GM12891 (cell line): Measurements from ENCODE around the gene TAF6L. TPM values are rescaled to one million over a fixed set of nuclear protein-coding genes. Genes with fewer than 3 reads are reported as not detected.

Experiments
- DNase-seq: peaks from one replicate; pipeline ENCODE4 v3.0.0; 2011; ENCODE audit warnings: low spot score; ENCODE audit not compliant: insufficient read length
- FAIRE-seq: peaks from 2 replicates; lab custom pipeline; 2011; peaks lifted over from hg19 to GRCh38; lab: Jason Lieb, UNC
- PAX5 ChIP-seq: IDR thresholded peaks from 2 replicates; pipeline ENCODE4 v1.6.1; 2011; ENCODE audit warnings: low read length, moderate library complexity, mild to moderate bottlenecking; ENCODE audit not compliant: insufficient read depth, severe bottlenecking
- POLR2A ChIP-seq: IDR thresholded peaks from 2 replicates; pipeline ENCODE4 v1.6.1; 2011; ENCODE audit warnings: low read depth, low read length, control low read depth
- POLR2AphosphoS5 ChIP-seq: IDR thresholded peaks from 2 replicates; pipeline ENCODE4 v1.6.1; 2011; ENCODE audit warnings: low read depth, low read length, control low read depth
- POU2F2 ChIP-seq: IDR thresholded peaks from 2 replicates; pipeline ENCODE4 v1.6.1; 2011; ENCODE audit warnings: low read depth, mild to moderate bottlenecking, control low read depth, low read length, moderate library complexity
- SPI1 ChIP-seq: IDR thresholded peaks from 2 replicates; pipeline ENCODE4 v1.6.1; 2011; ENCODE audit warnings: low read depth, low read length, control low read depth
- TAF1 ChIP-seq: IDR thresholded peaks from 2 replicates; pipeline ENCODE4 v1.6.1; 2011; ENCODE audit warnings: low read depth, low read length, control low read depth
- polyA plus RNA-seq: library from polyadenylated mRNA; unstranded; fragments of >200 nt; gene quantifications from one replicate; pipeline ENCODE4 v1.2.1, GENCODE V29; 2012; ENCODE audit warnings: low read depth, missing spikeins, inconsistent platforms; ENCODE audit not compliant: missing spikeins

TAF6L gene, protein sequence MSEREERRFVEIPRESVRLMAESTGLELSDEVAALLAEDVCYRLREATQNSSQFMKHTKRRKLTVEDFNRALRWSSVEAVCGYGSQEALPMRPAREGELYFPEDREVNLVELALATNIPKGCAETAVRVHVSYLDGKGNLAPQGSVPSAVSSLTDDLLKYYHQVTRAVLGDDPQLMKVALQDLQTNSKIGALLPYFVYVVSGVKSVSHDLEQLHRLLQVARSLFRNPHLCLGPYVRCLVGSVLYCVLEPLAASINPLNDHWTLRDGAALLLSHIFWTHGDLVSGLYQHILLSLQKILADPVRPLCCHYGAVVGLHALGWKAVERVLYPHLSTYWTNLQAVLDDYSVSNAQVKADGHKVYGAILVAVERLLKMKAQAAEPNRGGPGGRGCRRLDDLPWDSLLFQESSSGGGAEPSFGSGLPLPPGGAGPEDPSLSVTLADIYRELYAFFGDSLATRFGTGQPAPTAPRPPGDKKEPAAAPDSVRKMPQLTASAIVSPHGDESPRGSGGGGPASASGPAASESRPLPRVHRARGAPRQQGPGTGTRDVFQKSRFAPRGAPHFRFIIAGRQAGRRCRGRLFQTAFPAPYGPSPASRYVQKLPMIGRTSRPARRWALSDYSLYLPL
- 20.8 TPM for polyA plus RNA-seq

DNA sequence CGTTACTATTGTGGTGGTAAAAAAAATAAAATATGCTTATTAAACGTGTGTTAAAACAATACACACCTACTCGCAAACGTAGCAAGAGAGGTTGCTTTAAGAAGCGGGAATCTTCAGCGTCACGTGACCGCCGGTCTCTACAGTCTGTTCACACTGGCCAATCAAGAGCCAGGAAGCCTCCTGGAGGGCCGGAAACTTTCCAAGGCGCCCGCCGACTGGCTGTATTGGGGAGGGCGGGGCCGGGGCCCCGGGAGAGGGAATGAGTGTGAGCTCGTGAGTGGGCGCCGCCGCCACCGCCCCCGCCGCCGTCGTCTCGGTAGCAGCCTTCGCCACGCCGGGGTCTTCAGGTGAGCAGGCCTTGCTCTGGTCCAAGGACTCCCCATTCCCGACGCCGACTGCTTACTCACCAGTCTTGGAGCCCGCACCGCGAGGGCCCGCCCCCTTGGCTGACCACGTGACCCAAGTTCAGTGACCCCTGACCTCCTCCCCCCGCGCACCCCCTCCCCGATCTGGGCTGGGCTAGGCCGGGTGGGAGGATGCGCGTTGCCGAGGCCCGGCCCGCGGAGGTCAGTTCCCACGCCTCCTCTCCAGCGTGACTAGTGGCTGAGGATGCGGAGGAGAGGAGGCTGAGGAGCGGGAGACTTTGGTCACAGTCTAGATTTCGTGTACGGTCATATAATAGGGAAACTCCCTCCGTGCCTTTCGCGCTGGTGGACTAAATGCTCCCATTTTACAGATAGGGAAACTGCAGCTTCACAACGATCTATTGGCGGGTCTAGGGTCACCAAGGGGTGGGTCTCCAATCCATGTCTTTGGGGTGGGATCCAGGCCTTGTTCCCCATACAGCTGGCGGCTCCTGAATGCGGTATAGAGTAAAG, at the start of gene TAF6L:
Gene TAF6L (plus strand): TSS at position 253 of the 878 bp plus-strand sequence. CDS start 4,388 bp downstream, outside the sequence.
- TF ChIP-seq PAX5: peak; percentile 84
- peak; percentile 62; the same call in 1 of the 2 replicates for TF ChIP-seq POLR2A
- peak; percentile 67; the same call in 1 of the 2 replicates for TF ChIP-seq POLR2AphosphoS5
- TF ChIP-seq TAF1: peak; percentile 43; the same call in 1 of the 2 replicates
- no peak for TF ChIP-seq SPI1
- 0 out of 2 replicates have a peak, but pooled peaks have one; percentile 40 for TF ChIP-seq POU2F2
- FAIRE-seq (peak; percentile 87), DNase-seq (peak; percentile 78)

DNA sequence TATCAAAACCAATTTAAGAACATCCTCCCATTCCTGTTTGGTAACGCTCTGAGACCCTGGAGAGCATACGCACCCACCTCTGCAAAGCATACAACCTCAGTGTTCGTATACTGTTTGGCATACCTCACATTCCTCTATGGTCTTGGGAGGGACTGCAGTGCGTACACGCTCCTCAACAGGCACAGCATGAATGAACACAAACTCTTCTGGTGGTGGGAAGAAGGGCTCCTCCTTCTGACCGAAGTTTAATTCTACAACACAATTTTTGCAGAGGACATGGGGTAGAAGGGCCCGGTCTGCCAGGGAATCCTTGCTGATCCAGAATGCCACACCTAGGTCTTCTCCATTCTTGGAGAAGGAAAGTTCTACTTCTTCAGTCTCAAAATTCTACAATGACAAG, 49.2 kb upstream of the TAF6L start:
- TF ChIP-seq PAX5 (no peak), SPI1 (no peak), POLR2A (no peak), POLR2AphosphoS5 (no peak), POU2F2 (no peak), TAF1 (no peak)
- FAIRE-seq (no peak), DNase-seq (no peak)

DNA sequence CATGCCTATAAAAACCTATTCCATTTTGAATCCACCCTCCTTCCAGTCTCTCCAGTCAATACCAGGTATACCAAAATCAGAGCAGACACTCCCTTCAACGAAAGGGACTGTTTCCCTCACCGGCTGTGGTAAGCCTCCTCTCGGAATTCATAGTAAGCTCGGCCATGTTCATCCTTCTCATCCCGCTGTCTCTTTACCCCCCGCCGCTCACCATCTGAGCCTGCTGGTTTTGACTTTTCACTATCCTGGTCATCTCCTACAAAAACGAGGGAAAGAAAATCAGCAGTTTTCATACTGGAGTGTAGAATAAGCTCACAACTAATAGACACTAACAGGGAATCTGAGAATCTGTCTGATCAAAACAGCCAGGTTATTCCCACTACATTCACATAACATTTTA, 47.0 kb upstream of the TAF6L start:
- no peak for FAIRE-seq
- TF ChIP-seq POLR2A (no peak), PAX5 (no peak), TAF1 (no peak), SPI1 (no peak), POU2F2 (no peak), POLR2AphosphoS5 (no peak)
- no peak for DNase-seq

DNA sequence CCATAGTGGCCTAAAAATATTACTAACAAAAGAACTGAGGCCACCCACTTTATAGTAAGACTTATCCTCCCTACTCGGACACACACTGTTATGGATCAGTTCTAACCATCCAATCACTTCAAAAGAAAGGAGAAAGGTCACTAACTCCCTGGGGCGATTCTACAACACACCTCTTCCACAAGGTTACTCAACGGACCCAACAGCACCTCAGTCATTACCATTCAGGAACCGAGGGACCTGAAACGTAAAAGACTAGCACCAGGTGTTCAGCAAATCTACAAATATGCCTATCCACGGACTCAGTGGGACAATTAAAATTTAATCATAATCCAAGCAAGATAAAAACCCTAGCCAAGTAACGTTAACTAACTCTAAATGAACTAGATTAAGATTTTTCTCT, 45.5 kb upstream of the TAF6L start:
- no peak for FAIRE-seq
- no peak for DNase-seq
- TF ChIP-seq POU2F2: no peak
- no peak for TF ChIP-seq POLR2A
- TF ChIP-seq PAX5: no peak
- TF ChIP-seq SPI1: no peak
- no peak for TF ChIP-seq POLR2AphosphoS5
- TF ChIP-seq TAF1: no peak

DNA sequence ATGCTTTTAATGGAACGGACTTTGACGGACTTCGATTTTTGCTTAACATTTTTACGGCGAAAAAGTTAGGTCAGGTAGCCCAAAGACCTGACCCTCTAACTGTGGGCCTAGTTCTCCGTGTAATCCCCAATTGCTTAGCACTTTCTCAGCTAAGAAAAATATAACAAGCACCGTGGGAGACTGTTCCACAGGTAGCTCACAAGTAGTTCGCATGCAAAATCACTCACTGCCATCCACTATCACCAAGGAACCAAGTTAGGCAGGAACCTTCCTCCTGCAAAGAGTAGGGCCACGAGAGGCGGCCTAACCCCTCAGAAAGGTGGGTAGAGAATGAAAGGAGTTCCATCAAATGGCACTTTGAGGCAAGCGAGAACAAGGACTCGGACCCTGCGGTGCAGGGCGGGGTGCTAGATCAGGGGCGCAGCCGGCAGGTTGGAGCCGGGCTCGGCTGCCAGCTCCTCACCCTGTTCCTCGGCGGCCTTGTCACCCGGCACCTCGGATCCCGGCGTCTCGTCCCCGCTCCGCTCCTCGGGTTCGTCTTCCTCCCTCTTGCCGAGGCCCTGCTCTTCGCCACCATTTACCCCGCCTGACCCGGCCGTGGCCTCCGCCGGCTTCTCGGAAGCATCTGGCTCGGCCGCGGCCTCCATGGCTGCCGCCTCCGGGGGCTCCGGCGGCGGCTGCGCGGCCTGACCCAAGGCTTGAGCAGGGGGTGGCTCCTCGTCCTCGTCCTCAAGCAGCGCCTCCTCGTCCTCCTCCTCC, 44.9 kb upstream of the TAF6L start:
- no peak for FAIRE-seq
- TF ChIP-seq SPI1 (no peak), POU2F2 (no peak), POLR2A (no peak; the same call in 1 of the 2 replicates), TAF1 (no peak), PAX5 (no peak), POLR2AphosphoS5 (no peak)
- DNase-seq: no peak

DNA sequence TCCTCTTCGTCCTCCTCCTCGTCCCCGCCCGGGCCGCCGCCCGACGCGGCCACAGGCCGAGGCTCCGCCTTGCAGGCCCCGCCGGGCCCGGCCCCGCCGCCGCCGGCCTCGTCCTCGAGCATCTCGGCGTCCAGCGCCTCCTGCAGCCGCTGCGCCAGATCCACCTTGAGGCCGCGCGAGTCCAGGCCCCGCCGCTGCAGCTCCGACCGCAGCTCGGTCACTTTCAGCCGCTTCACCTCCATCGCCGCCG, 44.4 kb upstream of the TAF6L start:
- TF ChIP-seq SPI1 (no peak), POU2F2 (no peak), TAF1 (0 out of 2 replicates have a peak, but pooled peaks have one; percentile 37)
- FAIRE-seq (no peak), DNase-seq (no peak)

DNA sequence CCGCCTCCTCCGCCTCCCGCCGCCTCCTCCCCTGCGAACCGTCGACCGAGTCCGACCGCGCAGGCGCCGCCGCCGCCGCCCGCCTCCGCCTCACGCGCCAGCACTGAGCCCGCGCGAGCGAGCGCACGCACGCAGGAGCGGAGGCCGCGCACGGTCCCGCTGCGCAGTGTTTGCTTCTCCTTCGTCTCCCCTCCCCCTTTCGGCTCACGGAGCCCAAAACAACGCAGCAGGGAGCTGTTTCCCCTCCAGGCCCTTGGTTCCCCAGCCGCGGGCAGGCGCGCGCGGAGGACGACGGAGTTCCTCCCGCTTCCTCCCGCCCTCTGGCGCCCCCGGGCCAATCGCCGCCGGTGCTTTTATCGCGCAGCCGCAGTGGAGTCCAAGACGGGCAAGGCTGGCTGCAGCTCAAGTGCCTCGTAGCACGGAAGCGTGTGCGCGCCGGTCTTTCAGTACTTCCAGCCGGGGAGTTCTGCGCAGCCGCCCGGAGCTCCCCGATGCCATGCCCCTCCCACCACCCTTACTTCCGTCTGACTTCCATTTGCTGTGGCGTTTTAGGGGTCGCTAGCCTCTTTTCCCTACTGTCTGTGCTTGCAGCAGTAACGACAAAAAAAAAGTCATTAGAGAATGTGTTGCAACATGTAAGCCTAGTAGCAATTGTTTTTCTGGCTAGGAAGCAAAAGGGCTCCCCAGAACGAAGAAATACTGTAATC, 43.9 kb upstream of the TAF6L start, which contains the start of gene HNRNPUL2:
Gene HNRNPUL2 (minus strand): TSS at position 293 of the 707 bp plus-strand sequence. CDS start 301 bp downstream, outside the sequence.
- peak; percentile 96 for FAIRE-seq
- peak; percentile 94 for DNase-seq

DNA sequence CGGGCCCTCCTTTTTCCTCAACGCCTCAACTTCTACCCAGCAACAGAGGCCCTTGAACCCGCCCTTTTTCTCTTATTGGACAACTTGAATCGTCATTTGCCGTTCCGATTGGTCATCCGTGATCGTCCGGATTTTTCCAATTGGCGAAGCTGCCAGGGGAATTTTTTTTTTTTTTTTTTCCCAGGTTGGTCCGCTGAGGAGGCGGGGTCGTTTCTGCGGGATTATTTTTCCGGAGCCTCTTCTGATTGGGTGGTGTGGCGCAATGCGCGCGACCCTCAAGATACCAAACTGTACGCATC, 43.4 kb upstream of the TAF6L start:
- FAIRE-seq (peak; percentile 33), DNase-seq (peak; percentile 58)

More for the DNA sequence above, 43.9 kb upstream of the TAF6L start, which contains the start of gene HNRNPUL2:
- TF ChIP-seq POU2F2: no peak; the same call in 1 of the 2 replicates
- TF ChIP-seq POLR2AphosphoS5: peak; percentile 93
- TF ChIP-seq SPI1: peak; percentile 76
- peak; percentile 8; the same call in 1 of the 2 replicates for TF ChIP-seq TAF1
- peak; percentile 19 for TF ChIP-seq PAX5
- peak; percentile 95 for TF ChIP-seq POLR2A

More for the DNA sequence above, 43.4 kb upstream of the TAF6L start:
- TF ChIP-seq POU2F2 (no peak), PAX5 (no peak), POLR2A (no peak), POLR2AphosphoS5 (no peak)
